CD4-positive, alpha-beta T cell treated with Interleukin-2 at 100 ng/mL for 4 hours (primary cell): ENCODE measurements around the gene APOBEC3B.
A peak's percentile ranks its signal among the peaks of the same experiment; 100 is the strongest.
"Not testable (repeated sequence)": the region's sequence is repeated elsewhere in the genome, so short reads cannot be mapped to it uniquely, and the experiment has no call there.

Experiments
- DNase-seq: peaks from one replicate; pipeline ENCODE4 v3.0.0-alpha.2; 2020; ENCODE audit warnings: low spot score

APOBEC3B gene

DNA sequence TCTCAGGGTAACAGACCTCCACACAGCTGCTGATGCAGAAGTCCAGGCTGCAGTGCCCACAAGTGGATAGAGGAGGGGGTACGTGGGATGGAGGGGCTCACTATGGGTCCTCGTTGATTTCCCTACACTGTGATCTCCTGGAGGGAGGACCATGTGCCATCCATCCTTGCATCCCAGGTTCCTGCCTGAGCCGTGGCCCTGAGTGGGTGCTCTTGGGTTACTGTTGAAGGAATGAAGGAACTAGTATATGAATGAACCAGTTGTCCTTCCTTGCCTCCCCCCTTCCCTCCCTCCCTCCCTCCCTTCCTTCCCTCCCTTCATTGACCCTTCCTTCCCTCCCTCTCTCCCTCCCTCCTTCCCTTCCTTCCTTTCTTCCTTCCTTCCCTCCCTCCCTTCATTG lies 15.4 kb downstream of the APOBEC3B start:
- no peak for DNase-seq

DNA sequence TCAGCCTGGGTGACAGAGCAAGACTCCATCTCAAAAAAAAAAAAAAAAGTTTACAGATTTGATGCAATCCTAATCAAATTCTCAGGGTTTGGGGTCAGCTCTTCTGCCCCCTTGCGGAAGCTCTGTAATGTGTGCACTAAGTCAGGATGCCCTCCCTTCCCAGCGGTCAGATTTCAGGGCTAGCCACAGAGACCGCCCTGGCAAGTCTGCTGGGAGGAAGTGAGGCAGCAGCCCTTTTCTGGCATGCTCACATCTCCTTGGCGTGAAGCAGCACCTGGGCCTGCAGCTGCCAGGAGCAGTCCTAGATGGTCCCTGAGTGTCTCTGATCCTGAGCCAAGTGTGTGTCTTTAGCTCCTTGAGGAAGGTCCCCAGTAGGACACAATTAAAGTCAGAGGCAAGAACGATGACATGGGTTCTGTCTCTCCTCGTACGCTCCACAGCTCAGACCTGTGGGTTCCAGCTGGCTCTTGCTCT lies 21.1 kb downstream of the APOBEC3B start:
- peak; percentile 87 for DNase-seq

DNA sequence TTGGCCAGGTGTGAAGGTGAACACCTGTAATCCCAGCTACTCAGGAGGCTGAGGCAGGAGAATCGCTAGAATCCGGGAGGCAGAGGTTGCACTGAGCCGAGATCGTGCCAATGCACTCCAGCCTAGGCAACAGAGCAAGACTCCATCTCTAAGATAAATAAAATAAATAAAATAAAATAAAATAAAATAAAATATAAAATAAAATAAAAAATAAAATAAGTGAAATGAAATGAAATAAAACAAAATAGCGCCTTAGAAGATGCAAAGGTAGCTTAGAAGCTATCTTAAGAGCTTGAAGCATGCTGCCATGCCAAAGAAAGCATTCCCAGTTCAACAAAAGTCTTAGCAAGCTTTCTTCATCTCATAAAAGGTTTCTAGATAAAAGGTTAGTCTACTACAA lies 25.0 kb downstream of the APOBEC3B start:
- DNase-seq: no peak

DNA sequence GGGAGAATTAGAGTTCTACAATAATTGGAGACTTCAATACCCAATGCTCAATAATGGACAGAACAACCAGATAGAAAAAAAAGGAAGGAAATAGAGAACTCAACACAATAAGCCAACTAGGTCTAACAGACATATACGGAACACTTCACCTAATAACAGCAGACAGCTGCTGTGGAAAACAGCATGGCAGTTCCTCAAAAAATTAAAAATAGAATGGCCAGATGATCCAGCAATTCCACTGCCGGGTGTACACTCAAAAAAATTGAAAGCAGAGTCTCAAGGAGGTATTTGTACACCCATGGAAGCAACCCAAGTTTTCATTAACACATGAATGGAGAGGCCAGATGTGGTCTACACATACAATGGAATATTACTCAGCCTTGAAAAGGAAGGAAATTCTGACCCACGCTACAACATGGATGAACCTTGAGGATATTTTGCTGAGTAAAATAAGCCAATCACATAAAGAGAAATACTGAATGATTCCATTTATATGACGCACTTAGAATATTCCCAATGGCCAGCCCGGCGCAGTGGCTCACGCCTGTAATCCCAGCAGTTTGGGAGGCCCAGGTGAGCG lies 26.2 kb downstream of the APOBEC3B start:
- DNase-seq: not testable (repeated sequence)

DNA sequence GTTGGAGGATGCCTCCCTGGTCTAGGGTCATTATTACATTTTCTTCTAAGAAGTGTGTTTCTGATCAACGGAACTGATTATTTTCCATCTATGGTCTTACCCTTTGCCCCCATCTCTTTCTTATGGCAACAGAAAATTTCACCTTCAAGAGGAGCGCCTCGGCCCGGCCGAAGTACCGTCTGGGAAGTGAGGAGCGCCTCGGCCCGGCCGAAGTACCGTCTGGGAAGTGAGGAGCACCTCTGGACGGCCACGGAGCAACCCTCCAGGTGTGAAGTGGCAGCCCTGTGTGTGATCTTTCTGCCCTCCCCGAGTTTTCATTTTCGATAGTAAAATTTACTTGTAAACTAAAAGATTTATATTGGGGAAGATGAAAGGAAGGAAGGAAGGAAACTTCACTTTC lies 28.8 kb downstream of the APOBEC3B start:
- no peak for DNase-seq

DNA sequence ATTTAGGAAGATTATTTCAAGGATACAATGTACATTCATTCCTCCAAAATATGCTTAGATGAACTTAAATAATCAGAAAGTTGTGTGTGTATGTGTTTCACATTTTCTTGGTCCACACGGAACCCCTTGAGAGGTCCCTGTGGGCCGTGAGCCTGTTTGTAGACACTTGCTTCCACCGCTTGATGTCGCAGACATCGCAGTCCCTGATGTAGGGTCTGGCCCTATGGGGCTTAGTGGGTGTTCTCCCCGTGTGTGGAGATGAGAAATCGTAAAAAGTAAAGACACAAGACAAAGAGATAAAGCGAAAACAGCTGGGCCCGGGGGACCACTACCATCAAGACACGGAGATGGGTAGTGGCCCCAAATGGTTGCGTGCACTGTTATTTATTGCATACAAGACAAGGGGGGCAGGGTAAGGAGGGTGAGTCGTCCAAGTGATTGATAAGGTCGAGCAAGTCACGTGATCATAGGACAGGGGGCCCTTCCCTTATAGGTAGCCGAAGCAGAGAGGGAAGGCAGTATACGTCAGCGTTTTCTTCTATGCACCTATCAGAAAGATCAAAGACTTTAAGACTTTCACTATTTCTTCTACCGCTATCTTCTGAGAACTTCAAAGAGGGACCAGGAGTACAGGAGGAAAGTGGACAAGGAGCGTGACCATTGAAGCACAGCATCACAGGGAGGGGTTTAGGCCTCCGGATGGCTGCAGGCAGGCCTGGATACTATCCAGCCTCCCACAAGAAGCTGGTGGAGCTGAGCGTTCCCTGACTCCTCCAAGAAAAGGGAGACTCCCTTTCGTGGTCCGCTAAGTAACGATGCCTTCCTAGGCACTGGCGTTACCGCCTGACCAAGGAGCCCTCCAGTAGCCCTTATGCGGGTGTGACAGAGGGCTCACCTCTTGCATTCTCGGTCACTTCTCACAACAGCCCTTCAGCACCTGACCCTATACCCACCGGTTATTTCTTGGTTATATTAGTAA lies 30.7 kb downstream of the APOBEC3B start:
- no peak for DNase-seq

DNA sequence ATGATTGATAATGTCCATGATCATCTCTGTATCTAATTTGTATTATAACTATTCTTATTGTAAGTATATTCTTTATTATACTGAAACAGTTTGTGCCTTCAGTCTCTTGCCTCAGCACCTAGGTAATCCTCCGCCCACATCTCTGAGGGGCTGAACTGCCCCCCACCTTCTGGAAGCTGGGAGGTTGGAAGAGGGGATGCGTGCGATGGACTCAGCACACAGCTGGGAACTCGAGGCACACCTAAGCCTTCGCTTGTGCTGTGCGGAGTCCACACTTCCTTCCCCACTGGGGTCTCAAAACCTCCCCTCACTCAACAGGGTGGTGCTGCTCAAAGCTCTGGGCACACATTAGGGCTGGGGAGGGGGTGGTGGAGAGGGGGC lies 31.4 kb downstream of the APOBEC3B start:
- not testable (repeated sequence) for DNase-seq

DNA sequence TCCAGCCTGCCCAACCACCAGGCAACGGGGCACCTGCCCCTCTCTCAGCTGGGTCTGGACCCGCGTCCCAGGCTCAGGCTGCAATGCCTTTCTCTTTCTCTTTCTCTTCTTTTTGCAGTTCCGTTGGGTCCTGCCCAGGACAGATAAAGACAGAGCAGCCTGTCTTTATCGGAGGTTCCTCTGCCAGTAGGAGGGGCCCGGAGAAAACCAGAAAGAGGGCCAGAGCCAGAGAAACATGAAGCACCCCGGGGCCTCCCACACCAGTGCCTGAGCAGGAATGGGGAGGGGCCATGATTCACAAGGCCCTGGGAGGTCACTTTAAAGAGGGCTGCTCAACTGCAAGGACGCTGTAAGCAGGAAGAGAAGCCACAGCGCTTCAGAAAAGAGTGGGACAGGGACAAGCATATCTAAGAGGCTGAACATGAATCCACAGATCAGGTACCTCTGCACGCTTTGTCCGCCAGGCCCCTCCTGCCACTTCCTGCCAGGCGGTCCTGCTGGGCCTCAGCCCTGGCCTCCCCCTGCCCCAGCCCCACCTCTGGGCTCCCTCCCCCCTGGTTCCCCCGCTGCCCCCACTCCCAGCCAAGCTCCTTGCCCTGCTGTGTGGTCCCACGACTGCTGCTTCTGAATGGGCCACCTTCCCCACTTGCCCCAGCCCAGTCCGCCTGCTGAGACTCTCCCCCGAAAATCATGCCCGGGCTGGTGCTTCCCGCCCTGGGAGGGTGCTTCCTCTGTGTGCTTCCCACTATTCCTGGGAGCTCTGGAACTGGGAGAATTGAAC lies 32.0 kb downstream of the APOBEC3B start, which contains the start of gene APOBEC3C:
Gene APOBEC3C, plus strand, starts transcription at position 316 of the 781 bp plus-strand sequence. Its CDS starts 106 bp downstream, at position 422.
- peak; percentile 92 for DNase-seq

DNA sequence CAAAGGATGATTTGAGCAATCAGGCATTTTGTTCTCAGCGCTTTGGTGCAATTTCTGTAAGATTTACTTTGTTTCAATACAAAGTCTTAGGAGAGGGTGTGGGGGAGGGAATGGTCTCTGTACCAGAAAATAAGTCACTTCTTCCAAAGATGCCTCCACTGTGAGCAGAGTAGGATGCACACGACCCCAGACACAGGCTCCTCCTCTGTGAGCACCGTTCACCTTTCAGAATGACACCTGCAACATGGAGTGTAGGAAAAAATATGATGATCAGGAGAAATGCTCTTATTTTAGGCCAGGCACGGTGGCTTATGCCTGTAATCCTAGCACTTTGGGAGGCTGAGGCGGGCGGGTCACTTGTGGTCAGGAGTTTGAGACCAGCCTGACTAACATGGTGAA lies 32.6 kb downstream of the APOBEC3B start:
- not testable (repeated sequence) for DNase-seq

DNA sequence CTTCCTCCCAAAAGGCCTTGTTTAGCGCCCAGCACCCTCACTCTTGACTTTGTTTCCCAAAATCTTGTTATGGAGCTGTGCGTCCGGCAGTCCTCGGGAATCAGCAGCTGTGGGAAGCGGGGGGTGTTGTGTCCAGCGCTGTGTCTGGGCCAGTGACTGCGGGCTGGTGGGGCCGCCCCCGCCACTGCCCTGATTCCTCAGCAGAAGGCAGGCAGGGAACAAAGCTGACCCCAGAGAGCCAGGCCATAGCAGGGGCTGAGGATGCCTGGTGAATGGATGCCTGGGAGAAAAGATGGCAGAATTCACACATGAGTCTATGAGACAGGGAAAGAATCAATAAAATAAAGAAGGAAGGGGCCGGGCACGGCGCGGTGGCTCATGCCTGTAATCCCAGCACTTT lies 34.4 kb downstream of the APOBEC3B start:
- no peak for DNase-seq

DNA sequence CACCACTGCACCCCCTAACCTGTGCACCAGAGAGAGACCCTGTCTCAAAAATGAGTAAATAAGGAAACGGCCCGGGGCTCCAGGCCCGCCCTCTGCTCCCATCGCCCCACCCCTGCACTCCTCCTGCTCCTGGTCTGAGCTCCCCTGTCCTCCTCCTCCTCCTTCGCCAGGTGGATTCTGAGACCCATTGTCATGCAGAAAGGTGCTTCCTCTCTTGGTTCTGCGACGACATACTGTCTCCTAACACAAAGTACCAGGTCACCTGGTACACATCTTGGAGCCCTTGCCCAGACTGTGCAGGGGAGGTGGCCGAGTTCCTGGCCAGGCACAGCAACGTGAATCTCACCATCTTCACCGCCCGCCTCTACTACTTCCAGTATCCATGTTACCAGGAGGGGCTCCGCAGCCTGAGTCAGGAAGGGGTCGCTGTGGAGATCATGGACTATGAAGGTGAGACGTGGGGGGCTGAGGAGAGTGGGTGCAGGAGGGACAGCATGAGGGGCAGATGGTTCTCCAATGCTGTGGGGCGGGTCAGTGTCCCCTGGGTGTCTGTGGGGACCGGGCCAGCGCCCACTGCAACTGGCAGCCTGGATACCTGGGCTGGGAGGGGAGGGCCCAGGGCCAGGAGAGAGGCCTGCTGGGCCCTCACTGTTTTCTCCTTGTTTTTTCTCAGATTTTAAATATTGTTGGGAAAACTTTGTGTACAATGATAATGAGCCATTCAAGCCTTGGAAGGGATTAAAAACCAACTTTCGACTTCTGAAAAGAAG lies 35.6 kb downstream of the APOBEC3B start:
- DNase-seq: no peak

DNA sequence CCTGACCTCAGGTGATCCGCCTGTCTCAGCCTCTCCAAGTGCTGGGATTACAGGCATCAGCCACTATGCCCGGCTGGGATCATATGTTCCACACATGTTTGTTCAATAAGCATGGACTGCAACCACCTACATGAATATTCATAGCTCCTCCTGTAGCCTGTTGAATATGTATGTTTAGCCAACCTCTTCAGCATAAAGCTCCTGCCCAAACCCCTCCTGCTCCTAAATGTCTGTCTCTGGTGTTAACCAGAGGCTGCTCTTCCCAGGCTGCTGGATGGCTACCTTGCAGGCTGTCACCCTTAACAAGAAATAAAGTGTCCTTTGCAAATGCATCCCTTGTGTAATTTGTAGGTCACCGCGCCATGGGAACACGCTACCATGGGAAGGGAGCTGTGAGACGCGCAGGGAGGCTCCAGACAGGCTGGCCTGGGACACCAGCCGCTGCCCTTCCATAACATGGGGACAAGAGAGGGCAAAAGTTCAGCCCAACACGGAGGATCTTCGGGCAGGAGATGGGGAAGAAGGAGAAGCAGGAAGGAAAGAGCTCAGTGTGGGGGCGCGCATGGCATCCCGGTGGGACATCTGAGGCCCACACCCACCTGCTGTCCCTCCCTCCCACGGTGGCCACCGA lies 38.0 kb downstream of the APOBEC3B start:
- not testable (repeated sequence) for DNase-seq

DNA sequence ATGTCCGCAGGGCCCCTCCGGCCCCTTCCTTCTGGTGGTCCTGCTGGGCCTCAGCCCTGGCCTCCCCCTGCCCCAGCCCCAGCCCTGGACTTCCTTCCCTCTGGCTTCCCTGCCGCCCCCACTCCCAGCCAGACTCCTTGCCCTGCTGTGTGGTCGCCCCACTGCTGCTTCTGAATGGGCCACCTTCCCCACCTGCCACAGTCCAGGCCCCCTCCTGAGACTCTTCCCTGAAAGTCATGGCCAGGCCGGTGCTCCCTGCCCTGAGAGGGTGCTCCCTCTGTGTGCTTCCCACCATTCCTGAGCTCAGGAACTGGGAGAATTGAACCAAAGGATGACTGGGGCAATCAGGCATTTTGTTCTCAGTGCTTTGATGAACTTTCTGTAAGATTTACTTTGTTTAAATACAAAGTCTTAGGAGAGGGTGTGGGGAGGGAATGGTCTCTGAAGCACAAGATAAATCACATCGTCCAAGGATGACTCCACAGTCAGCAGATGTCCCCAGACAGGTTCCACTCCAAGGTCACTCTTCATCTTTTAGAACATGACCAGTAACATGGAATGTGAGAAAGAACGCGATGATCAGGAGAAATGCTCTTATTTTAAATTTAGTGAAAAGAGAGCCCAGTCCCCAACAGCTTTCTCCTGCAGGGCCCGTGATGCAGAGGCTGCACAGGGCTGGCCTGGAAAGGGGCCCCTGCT lies 39.6 kb downstream of the APOBEC3B start:
- DNase-seq: no peak

DNA sequence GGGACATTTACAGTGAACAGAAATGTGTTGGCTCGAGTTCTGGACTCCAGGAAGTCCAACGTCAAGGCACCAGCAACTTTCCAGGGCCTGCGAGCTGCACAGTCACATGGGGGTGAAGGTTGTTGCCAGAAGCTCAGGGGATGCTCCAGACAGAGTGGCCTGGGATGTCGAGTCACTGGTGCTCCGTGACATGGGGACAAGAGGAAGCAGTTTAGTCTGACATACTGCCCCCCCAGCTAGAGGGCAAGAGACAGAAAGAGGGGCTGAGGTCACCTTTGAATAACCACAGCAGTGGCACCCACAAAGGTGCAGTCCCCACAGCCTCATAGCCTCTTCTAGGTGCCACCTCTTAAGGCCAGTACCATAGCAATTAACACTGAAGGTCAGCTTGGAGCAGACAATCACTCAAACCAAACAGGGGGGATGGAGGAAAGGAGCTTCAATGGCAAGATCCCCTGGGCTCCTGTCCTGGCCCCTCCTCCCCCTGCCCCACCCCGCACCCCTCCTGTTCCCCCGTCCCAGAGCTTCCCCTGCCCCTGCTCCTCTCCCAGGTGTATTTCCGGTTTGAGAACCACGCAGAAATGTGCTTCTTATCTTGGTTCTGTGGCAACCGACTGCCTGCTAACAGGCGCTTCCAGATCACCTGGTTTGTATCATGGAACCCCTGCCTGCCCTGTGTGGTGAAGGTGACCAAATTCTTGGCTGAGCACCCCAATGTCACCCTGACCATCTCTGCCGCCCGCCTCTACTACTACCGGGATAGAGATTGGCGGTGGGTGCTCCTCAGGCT lies 42.6 kb downstream of the APOBEC3B start:
- DNase-seq: peak; percentile 38

DNA sequence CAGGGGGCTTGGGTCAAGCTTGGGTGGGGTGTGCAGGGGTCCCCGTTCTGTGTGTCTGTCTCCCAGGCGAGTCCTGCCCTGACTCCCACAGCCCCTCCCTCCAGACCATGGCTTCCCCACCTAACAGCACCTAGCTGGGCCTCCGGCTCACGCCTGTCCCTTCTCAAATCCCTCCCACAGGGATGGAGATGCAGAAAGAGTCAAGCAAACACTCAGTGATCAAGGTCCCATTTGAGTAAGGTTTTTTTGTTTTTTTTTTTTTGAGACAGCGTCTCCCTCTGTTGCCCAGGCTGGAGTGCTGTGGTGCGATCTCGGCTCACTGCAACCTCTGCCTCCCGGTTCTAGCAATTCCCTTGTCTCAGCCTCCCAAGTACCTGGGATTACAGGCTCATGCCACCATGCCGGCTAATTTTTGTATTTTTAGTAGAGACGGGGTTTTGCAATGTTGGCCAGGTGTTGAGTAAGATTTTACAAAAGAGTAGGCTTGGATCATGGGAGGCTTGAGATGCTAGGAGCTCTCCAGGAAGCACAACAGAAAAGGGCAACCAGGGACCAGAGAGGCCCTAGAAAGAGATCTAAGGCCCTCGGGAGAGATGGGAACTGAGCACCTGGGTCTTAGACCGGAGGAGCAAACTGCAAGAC lies 44.5 kb downstream of the APOBEC3B start:
- no peak for DNase-seq

DNA sequence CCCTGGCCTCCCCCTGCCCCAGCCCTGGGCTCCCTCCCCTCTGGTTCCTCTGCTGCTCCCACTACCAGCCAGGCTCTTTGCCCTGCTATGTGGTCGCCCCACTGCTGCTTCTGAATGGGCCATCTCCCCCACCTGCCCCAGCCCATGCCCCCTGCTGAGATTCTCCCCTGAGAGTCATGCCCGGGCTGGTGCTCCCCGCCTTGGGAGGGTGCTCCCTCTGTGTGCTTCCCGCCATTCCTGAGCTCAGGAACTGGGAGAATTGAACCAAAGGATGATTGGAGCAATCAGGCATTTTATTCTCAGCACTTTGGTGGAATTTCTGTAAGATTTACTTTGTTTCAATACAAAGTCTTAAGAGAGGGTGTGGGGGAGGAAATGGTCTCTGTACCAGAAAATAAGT lies 45.6 kb downstream of the APOBEC3B start:
- no peak for DNase-seq

DNA sequence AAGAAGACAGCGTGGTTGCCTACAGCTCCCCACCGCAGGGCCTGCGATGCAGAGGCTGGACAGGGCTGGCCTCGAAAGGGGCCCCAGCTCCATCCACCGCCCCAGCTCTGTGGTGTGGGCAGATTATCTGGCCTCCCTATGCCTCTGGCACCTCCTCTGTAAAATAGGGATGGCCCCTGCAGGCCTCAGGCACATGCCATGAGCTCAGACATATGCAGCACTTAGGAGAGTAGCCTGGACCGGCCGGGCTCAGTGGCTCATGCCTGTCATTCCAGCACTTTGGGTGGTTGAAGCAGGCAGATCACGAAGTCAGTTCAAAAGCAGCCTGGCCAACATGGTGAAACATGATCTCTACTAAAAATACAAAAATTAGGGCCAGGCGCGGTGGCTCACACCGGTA lies 46.1 kb downstream of the APOBEC3B start:
- no peak for DNase-seq

DNA sequence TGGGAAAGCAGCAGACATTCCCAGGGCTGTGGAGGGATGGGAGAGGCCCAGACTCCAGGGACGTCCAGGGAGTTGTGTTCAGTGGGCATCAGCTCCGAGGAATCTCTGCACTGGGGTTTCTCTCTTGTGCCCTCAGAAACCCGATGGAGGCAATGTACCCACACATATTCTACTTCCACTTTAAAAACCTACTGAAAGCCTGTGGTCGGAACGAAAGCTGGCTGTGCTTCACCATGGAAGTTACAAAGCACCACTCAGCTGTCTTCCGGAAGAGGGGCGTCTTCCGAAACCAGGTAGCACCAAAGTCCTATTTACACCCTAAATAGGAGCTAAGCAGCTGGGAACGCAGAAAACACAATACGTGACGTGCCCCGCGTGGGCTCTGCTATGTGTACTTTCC lies 47.1 kb downstream of the APOBEC3B start:
- no peak for DNase-seq

DNA sequence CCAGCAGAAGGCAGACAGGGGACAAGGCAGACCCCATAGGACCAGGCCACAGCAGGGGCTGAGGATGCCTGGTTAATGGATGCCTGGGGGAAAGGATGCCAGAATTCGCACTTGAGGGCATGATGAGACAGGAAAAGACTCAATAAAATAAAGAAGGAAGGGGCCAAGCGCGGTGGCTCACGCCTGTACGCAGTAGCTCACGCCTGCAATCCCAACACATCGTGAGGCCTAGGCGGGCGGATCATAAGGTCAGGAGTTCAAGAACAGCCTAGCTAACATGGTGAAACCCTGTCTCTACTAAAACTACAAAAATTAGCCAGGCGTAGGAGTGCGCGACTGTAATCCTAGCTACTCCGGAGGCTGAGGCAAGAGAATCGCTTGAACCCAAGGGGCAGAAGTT lies 48.6 kb downstream of the APOBEC3B start:
- no peak for DNase-seq
